Breast epithelium (tissue), 3 donors: ENCODE measurements around the gene TEAD1.

Source experiments
- POLR2A ChIP-seq: fragments of 450-650 bp; IDR thresholded peaks from one replicate; pipeline ENCODE4 v1.6.1; 2016; ENCODE audit warnings: antibody characterized with exemption, mild to moderate bottlenecking, moderate library complexity
- TF ChIP-seq, protein P1 (sequence below), 3 donors: fragments of 450-650 bp; IDR thresholded peaks; one replicate each; pipeline ENCODE4 v1.5.1; 2016 to 2017; ENCODE audit warnings: antibody characterized with exemption in 3 of 3, mild to moderate bottlenecking in 3 of 3, moderate library complexity in 3 of 3

DNA sequence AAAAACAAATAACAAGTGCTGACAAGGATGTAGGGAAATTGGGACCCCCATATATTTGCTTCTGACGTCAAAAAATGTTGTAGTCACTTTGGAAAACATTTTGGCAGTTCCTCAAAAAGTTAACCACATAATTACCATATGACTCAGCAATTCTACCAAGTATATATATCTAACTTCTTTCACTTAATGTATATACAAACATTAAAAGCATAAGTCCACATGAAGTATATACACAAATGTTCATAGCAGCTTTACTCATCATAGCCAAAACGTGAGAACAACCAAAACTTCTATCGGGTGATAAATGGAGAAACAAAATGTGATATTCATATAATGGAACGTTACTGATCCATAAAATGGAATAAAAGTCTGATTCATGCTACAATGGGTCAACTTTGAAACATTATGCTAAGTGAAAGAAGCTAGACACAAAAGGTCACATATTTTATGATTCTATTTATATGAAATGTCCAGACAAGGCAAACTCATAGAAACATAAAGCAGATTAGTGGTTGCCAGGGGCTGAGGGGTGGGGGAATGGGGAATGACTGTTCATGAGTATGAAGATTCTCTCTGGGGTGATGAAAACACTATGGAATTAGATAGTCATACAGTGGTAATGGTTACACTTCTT, 48.7 kb upstream of the TEAD1 start:
- TF ChIP-seq, protein P1, sequence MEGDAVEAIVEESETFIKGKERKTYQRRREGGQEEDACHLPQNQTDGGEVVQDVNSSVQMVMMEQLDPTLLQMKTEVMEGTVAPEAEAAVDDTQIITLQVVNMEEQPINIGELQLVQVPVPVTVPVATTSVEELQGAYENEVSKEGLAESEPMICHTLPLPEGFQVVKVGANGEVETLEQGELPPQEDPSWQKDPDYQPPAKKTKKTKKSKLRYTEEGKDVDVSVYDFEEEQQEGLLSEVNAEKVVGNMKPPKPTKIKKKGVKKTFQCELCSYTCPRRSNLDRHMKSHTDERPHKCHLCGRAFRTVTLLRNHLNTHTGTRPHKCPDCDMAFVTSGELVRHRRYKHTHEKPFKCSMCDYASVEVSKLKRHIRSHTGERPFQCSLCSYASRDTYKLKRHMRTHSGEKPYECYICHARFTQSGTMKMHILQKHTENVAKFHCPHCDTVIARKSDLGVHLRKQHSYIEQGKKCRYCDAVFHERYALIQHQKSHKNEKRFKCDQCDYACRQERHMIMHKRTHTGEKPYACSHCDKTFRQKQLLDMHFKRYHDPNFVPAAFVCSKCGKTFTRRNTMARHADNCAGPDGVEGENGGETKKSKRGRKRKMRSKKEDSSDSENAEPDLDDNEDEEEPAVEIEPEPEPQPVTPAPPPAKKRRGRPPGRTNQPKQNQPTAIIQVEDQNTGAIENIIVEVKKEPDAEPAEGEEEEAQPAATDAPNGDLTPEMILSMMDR (IDR thresholded peaks at IDR 0.05), result no peak
- no peak for TF ChIP-seq POLR2A
